ENCODE results near the gene CCDC50.

The CCDC50 gene

DNA sequence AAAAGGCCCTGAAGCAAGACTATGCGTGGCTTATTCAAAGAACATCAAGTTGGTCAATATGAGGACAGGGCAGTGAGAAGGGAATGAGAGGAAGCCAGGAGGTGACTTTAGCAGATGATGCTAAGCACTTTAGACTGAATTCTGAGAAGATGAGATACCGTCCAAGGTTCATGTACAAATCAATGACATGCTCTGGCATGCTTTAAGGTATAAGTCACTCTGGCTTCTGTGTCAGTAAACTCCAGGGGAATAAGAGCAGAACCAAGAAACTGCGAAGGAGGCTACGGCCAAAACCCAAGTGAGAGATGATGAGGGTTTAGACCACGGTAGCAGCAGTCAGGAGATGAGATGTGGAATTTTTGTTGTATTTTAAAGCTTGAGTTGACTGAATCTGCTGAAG, 8.9 kb upstream of the CCDC50 start:
- DNase-seq, result no peak

GRCh38 chr3:191321019-191321767, 8.0 kb upstream of the CCDC50 start:
- no peak for DNase-seq

DNA sequence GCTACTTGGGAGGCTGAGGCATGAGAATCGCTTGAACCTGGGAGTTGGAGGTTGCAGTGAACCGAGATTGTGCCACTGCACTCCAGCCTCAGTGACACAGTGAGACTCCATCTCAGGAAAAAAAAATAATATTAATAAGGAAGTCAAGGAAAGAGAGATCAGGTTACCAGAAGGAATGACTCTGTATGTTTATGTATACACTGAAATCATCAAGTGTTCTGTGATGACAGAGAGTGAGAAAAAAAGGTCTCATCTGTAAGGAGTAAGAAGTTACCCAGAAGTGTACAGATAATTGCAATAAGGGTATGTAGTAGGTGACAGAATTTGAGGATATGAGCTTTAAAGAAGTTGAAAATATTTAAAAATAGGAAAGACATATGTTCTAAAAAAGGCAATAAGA, 4.3 kb upstream of the CCDC50 start:
- no peak for DNase-seq

DNA sequence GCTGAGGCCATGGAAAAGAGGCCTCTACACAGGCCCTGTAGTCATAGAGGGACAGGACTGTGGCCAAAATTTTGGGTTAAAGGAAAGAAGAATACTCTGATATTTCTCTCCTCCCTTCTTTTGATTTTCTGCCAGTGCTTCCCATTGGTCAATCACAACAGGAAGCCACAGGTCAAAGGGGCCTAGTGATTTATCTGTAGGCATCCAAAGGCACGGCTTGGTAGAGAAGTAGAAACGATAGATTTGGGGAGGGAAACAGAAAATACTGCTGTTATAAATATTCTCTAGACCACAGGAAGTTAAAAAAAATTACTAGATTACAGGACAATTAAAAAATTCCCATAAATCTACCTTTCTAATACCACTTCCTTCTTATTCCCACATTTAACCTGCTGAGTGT, 1.7 kb upstream of the CCDC50 start:
- no peak for DNase-seq

- no peak for DNase-seq
Observed at GRCh38 chr3:191328383-191328961, 722 bp upstream of the CCDC50 start.

- DNase-seq, result no peak
Observed at GRCh38 chr3:191329654-191330529, 698 bp downstream of the CCDC50 start, which contains the start of gene UTS2B. TSS of gene UTS2B (minus strand) at chr3:191330526. CDS start at chr3:191282189, 48,337 bp downstream.

- DNase-seq, result no peak
Observed at GRCh38 chr3:191330530-191331048, 1.4 kb downstream of the CCDC50 start.

- no peak for DNase-seq
Observed at GRCh38 chr3:191331388-191331787, 2.2 kb downstream of the CCDC50 start.

GRCh38 chr3:191333298-191333880, 4.2 kb downstream of the CCDC50 start:
- no peak for DNase-seq

GRCh38 chr3:191334346-191334893, 5.2 kb downstream of the CCDC50 start:
- no peak for DNase-seq

- DNase-seq, result no peak
Observed at GRCh38 chr3:191336833-191337232, 7.6 kb downstream of the CCDC50 start.

DNA sequence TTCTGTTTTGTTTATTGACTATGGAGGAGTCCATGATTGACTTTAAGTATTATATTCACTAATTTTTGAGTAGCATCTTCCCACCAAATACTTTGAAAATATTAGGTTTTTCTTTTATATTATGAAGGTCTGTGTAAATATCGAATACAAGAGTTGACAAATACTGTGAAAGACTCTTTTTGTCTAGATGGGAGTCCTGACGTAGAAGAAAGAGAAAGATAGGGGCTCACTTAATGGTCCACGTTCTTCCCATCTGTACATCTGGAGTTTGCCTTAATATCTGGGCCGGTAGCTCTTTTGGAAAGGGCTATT, 8.9 kb downstream of the CCDC50 start:
- no peak for DNase-seq

- DNase-seq, result no peak
Observed at GRCh38 chr3:191339316-191339917, 10.2 kb downstream of the CCDC50 start.

DNA sequence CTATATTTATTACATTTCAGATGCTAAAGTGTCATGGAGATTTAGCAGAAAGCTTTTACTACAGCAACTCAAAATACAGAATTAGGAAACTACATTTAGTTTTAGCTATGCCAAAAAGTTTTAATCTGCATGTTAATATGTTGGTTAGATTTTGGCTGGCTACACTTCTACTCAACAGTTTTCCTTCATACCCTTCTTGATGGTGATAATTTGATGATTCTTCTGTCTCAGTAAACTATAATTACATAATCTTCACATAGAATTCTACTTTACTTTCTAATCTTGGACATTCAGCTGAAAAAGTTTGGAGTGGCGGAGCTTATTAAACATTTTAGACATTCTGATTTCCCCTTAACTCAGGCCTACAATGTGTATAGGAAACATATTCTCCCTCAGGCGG, 11.2 kb downstream of the CCDC50 start:
- no peak for DNase-seq

DNA sequence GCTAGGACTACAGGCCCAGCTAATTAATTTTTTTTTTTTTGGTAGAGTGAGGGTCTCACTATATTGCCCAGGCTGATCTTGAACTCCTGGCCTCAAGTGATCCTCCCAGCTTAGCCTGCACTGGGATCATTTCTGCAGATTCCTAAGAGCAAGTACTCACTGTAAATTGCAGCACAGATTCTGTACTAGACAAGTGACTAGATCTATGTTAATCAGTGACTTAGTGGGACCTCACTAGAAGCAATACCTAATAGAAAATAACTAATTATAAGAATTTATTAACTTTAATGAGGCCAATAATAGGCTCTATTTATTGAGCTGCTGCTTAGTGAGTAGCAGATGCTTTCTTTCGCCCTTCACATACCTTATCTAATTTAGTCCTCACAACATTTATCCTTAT, 11.8 kb downstream of the CCDC50 start:
- no peak for DNase-seq

GRCh38 chr3:191342006-191342405, 12.8 kb downstream of the CCDC50 start:
- no peak for DNase-seq

DNA sequence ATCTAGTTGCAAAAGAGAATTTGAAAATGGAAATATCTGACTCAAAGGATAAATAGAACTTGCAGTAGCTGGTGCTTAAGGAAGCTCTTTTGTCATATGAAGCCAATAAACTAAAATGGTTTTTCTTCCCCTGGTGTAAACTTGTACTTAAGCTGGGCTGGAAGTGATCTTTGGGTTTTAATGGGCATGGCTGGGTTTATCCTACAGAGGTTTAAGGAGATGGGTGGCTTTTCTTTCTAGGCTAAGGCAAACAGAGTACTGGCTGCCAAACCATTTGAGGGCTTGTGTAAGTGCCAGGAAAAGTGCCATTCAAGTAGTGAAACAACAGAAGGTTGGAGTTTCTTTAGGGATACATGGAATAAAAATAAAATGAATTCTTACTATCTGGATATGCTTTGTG, 13.2 kb downstream of the CCDC50 start:
- no peak for DNase-seq

- no peak for DNase-seq
Observed at GRCh38 chr3:191343115-191343514, 13.9 kb downstream of the CCDC50 start.

GRCh38 chr3:191343913-191344312, 14.7 kb downstream of the CCDC50 start:
- DNase-seq, result no peak

DNA sequence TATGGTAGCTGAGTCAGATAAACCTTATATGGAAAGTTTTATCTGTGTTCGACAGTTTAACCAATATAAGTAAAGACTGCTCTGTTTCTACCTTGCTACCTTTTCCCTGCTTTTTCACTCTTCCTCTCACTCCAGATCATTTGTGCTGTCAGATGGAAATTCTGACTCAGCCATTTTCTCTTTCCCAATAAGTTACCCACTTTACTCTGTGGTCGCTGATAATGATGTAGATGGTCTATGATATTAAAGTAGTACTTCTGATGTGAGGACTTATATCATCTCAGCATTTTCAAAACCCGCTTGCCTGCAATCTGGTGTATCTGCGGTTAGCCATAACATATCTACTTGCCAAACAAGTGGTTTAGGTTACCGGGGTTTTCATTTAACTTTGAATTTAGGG, 16.1 kb downstream of the CCDC50 start:
- DNase-seq, result no peak

DNA sequence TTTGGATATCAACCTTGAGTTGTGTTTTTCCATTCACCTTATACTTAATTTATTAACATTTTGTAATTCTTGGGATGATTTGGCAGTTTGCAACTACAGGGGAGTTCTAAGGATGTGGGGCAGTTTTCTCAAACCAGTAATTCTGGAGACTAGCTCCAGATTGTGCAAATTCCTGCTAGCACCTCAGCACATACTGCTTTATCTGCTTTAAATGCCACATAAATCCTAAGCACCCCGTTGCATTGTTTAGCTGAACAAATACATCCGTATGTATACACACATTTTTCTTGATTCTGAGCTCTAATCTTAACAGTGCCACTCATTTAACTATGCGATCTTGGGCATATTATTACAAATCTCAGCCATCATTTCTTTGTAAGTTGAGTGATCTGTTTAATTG, 18.0 kb downstream of the CCDC50 start:
- no peak for DNase-seq

DNA sequence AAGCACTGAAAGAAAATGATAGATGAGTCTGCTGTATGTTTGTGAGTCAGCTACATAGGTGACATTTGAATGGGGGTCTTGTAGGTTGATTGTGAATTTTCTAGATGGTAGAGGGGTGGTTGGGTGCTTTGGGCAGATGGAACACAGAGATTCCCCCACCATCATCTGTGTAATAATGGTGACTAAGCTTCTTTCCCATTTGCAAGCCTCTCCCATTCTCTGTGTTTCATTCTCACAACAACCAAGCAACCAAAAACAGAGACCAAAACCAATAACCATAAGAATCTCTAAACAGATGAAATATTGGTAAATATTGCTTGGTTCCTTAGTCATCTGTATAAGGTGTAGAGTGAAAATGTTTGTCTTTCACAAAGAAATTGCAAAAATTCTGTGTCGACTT, 18.9 kb downstream of the CCDC50 start:
- no peak for DNase-seq

All from SIG-M5 (cell line).